HCEC 1CT (cell line): Measurements from ENCODE around the gene MMP25.

Experiments
- DNase-seq: peaks from one replicate; pipeline ENCODE4 v3.0.0-alpha.2; 2017

MMP25 gene

GRCh38 chr16:3017344-3017743, 29.0 kb upstream of the MMP25 start:
- DNase-seq, result no peak

- DNase-seq, result no peak
Observed at GRCh38 chr16:3017794-3018506, 28.4 kb upstream of the MMP25 start, which contains the start of gene CLDN6. CLDN6 (minus strand) TSS chr16:3018183; CDS start chr16:3016021, 2,162 bp downstream.

GRCh38 chr16:3019594-3020246, 26.6 kb upstream of the MMP25 start:
- DNase-seq, result no peak

- DNase-seq, result peak; percentile 78
Observed at GRCh38 chr16:3020247-3020603, 26.1 kb upstream of the MMP25 start, which contains the start of gene TNFRSF12A. TNFRSF12A (plus strand) TSS chr16:3020368; CDS start chr16:3020398, 30 bp downstream.

- DNase-seq, result peak; percentile 89
Observed at GRCh38 chr16:3020604-3021448, 25.5 kb upstream of the MMP25 start.

- DNase-seq, result peak; percentile 96
Observed at GRCh38 chr16:3021449-3022207, 24.7 kb upstream of the MMP25 start.

GRCh38 chr16:3022208-3022683, 24.1 kb upstream of the MMP25 start:
- DNase-seq, result peak; percentile 98

GRCh38 chr16:3022684-3023414, 23.5 kb upstream of the MMP25 start:
- DNase-seq, result no peak

GRCh38 chr16:3023415-3023668, 23.0 kb upstream of the MMP25 start:
- peak; percentile 69 for DNase-seq

GRCh38 chr16:3023669-3024478, 22.5 kb upstream of the MMP25 start, which contains the start of the genes HCFC1R1 and THOC6:
HCFC1R1 (minus strand) TSS chr16:3023942; CDS start chr16:3023941, 1 bp downstream.
THOC6 (plus strand) TSS chr16:3024035; CDS start chr16:3024327, 292 bp downstream.
- peak; percentile 97 for DNase-seq

GRCh38 chr16:3025032-3026002, 21.0 kb upstream of the MMP25 start:
- no peak for DNase-seq

GRCh38 chr16:3026003-3026378, 20.4 kb upstream of the MMP25 start:
- no peak for DNase-seq

GRCh38 chr16:3026609-3027488, 19.5 kb upstream of the MMP25 start:
- DNase-seq, result no peak

GRCh38 chr16:3027489-3027795, 18.9 kb upstream of the MMP25 start:
- DNase-seq, result no peak

- peak; percentile 20 for DNase-seq
Observed at GRCh38 chr16:3027983-3028715, 18.2 kb upstream of the MMP25 start.

GRCh38 chr16:3028716-3029319, 17.5 kb upstream of the MMP25 start:
- DNase-seq, result no peak

- DNase-seq, result no peak
Observed at GRCh38 chr16:3029491-3030221, 16.7 kb upstream of the MMP25 start.
